Measurements from ENCODE around the gene PSENEN. TPM values are rescaled to one million over a fixed set of nuclear protein-coding genes. Genes with fewer than 3 reads are reported as not detected.
A peak's percentile ranks its signal among the peaks of the same experiment; 100 is the strongest.
"Not testable (repeated sequence)": the region's sequence is repeated elsewhere in the genome, so short reads cannot be mapped to it uniquely, and the experiment has no call there.

The PSENEN gene
- polyA plus RNA-seq, 12 donors = 30.3 to 54.5 (median 37.3) TPM; not detected in 1

DNA sequence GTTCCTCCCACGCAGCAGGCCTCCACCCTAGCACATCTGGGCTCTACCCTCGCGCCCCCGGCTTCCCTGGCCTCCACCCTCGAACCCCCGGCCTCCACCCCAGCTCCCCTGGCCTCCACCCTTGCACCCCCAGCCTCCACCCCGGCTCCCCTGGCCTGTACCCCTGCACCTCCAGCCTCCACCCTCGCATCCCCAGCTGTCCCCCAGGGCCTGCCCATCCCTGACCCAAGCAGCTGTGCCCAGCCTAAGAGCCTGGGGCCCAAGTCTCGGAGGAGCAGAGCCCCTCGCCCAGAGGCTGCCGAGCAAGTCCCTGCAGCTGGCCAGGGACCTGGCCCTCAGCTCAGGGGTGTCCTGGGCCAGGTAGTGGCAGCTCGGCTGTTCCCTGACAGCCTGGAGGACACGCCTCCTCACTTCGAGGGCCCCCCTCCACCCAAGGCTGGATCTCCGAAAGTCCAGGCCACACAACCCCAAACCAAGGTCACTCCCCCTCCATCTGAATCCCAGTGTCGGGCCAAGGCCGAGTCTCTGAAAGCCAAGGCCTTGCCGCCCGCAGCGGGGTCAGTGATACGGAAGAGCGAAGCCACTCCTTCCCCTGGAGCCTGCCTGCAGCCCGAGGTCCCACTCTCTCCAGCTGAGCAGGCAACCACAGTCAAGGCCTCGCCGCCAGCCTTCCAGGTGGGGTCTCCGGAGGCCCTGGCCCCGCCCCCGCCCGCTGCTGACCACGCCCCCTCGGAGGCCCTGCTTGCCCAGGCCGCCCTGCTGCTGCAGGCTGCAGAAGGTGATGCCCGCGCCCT lies 22.0 kb downstream of the PSENEN start:
- no peak for DNase-seq

DNA sequence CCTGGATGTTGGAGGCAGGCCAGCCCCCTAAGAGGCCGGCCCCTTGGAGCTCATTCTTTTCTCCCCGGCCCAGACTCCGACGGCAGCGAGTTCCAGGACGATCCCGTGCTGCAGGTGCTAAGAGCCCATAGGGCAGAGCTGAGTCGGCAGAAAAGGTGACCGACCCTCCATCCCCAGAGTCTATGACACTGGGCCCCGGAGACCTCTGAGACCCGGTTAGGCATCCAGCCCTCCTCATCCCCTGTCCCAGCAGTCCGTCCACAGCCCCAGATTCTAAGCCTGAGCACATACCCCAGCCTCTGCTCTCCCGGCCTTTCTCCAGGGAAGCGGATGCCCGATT lies 22.6 kb downstream of the PSENEN start:
- no peak for DNase-seq

DNA sequence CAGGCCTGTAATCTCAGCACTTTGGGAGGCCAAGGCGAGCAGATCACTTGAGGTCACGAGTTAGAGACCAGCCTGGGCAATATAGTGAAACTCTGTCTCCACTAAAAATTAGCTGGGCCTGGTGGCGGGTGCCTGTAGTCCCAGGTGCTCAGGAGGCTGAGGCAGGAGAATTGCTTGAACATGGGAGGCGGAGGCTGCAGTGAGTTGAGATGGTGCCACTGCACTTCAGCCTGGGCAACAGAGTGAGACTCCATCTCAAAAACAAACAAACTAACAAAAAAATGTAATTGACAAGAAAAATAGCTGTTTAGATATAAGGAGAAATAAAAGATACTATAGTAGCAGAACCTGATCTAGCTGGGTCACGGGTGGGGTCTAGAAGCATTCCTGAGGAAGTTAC lies 26.9 kb downstream of the PSENEN start:
- not testable (repeated sequence) for DNase-seq

DNA sequence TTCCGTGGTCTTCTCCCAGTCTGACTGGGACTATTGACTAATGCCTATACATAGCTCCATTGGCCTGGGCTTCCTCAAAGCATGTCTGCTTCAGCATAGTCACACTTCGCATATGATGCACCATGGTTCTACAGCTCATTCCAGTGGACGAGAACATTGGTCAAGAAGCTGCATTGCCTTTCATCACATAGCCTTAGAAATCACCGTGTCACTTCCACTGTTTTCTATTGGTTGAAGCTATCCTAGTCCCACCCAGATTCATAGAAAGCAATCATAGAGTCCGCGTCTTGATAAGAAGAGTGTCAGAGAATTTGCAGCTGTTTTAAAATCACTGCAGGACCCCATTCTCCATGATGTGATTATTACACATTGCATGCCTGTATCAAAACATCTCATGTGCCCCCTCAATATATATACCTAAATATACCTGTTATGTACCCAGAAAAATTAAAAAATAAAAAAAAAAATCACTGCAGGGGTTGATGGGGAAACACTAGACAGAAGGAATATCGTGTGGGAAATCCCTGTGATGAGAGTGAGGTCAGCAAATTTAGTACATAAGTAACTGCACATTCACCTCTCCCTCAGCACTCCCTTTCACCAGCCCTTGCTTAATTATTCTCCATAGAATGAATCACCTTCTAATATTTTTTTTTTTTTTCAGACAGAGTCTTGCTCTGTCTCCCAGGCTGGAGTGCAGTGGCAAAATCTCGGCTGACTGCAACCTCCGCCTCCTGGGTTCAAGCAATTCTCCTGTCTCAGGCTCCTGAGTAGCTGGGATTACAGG lies 27.8 kb downstream of the PSENEN start:
- no peak for DNase-seq

DNA sequence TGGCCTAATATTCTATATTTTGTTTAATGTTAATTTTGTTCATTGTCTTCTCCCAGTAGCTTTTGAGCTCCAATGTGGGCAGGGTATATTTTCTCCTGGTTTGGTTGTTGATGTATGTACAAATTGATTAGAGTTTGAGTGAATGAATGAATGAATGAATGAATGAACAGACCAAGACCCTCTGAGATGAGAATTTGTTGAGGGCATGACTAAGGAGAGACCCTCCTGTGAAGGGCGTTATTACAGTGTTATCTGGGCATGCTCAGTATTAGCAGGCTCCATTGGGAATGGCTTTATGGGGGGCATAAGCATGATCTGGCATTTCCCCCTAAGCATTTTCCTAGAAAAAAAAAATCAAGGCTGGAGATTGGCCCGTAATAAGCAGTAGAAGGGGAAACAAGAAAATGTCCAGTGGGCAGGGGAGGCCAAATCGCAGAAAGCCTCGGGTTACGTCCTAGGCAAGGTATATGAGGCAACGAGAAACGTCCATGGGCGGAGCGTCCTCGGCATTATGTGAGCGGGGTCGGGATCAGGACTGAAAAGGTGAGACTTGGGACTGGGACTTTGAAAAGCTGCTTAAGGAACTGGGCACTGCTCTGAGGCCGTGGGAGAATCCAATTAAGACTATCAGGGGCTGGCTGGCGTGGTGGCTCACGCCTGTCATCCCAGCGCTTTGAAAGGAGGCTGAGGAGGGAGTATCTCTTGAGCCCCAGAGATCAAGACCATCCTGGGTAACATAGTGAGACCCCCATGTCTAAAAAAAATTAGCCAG lies 29.0 kb downstream of the PSENEN start:
- no peak for DNase-seq

DNA sequence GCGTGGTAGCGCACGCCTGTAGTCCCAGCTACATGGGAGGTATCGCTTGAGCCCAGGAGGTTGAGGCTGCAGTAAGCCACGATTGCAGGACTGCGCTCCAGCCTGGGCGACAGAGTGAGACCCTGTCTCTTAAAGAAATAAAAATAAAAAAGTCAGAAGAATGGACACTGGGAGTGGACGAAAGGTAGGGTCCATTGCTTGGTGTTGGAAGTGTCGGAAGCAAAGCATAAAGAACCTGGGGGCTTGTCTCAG lies 29.5 kb downstream of the PSENEN start:
- no peak for DNase-seq

DNA sequence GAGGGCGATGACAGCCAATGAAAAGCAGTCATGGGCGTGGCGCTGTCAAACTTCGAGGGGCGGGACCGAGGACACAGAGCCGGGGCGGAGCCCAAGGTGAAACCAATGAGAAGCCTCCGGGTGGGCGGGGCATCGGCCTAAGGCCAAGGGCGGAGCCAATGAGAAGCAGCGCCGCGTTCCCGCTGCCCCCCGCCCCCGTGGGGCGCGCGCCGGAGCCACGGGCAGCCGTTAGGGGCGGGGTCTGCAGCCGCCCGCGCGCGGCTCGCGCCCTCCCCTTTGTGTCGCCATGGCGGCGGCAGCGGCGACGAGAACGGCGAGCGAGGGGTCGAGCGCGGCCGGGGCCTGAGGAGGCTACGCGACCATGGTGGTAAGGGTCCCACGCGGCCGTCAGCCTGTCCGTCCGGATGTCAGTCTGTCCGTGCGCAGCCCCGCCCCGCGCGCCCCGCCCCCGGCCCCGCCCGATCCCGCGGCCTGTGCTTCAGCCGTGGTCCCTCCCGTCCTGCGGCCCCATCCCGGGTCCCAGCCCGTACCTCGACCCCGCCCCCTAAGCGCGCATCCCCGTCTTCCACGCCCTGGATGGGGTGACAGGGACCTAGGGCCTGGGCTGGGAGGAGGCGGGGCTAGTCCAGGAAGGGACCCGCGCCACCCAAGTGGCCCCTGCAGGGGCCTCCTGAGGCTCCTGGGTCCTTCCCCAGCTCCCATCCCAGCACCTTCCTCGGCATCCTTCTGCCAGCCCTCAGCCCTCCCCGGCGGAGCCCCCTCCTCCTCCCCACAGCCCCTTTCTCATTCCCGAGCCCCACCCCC lies 30.0 kb downstream of the PSENEN start, which contains the start of gene ARHGAP33:
TSS of gene ARHGAP33 (plus strand) at position 267 of the 804 bp plus-strand sequence. CDS start at position 362, 95 bp downstream.
- DNase-seq = peak; percentile 98

DNA sequence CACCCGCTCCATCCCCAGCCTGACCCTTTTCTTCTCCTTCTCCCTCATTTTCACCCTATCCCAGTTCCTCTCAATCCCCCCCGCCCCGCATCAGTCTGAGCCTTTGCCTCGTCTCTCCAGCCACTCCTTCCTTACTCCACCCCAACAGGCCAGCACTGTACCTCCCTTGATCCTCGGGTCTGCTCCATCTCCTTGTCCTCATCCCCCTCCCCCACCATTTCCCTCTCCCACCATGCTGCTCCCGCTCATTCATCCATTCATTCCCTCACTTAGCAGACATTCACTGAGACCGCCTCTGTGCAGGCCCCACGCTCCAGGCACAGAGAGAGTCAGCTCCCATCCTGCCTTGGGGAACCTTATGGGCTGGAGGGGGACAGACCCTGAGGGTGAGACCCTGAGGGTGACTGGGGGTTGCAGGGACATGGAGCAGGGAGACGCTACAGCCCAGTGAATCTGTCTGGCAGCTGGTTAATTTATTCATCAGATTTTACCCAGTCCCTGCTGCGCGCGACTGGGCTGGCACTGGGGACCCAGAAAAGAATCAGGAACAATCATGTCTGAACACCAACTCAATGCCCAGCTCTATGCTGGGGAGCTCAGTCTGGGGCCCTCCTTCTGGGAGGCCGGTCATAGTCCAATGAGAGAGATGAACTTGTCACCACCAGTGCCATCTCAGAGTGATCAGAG lies 30.8 kb downstream of the PSENEN start:
- DNase-seq = no peak

DNA sequence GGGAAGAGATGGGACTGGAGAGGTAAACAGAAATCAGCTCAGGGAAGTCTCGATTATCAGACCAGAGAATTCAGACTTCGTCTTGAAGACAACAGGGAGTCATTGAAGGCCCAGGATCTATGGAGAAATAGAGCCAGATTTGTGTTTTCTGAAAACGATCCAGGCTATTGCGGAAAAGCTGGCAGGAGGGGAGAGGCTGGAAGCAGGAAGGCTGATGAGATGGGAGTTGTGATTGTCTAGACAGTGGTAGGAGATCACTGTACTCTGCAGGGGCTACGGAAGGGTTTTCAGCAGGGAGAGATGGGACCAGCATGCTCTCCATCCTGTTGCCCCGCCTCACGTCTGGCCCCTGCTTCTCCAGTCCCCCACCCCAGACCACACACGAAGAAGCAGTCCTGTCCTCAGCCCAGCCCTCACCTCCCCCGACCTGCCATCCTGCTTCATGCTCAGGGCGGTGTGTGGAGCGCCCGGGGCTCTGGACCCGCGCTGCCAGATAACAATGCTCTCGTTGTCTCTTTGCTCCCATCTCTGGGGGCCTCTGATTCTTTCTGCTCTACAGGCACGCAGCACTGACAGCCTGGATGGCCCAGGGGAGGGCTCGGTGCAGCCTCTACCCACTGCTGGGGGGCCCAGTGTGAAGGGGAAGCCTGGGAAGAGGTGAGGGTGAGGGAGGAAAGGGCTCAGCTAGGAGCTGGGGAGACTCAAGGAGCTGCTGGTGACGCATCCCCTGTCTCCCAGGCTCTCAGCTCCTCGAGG lies 31.8 kb downstream of the PSENEN start:
- DNase-seq = no peak

DNA sequence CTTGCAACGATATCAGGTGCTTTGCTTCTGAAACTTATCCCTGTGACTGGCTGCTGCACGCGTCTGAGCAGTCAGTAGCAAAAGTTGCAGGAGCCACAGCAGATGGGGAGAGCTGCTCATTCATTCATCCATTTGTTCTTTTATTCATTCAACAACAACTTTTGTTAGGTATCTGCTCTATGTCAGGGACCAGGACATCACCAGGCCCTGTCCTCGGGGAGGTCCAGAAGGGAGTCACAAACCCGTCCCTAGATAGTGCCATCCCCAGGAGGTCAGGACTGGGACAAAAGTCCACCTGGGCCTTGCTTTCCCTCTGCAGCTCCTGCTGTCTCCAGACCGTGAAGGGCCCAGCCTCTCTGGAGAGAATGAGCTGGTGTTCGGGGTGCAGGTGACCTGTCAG lies 32.5 kb downstream of the PSENEN start:
- DNase-seq = no peak

DNA sequence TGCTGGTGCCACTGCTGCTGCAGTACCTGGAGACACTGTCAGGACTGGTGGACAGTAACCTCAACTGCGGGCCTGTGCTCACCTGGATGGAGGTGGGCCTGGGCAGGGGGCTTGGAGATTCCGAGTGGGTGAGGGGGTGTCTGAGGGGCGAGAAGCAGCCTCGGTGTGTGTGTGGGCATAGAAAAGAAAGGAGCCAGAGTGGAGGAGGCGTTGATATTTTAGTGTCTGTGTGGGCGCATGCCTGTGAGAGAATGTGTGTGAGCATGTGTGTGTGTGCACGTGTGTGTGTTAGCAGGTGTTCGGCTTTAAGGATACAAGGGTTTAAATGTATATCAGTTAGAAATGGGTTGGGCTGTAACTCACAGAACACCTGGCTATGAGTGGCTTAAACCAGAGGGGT lies 33.6 kb downstream of the PSENEN start:
- DNase-seq = no peak

DNA sequence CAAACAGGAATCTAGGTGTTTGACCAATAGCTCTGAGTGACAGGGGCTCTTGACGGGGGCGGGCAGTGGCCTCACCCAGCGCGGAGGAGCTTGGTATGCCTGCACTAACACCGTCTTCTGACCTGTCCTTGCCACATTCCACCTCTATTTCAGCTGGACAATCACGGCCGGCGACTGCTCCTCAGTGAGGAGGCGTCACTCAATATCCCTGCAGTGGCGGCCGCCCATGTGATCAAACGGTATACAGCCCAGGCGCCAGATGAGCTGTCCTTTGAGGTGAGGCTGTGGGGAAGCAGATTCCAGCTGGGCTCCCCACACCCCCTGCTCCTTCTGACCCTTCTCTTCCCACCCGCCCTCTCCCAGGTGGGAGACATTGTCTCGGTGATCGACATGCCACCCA lies 34.6 kb downstream of the PSENEN start:
- DNase-seq = no peak

DNA sequence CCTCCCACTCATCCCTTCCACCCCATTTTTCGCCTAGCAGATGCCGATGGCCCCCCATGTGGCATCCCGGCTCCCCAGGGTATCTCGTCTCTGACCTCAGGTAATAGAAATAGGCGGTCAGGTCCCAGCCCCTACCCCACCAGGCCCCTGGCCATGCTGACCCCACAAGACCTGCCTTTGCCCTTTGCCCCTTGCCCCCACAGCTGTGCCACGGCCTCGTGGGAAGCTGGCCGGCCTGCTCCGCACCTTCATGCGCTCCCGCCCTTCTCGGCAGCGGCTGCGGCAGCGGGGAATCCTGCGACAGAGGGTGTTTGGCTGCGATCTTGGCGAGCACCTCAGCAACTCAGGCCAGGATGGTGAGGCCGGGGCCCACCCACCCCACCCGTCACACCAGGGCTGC lies 35.3 kb downstream of the PSENEN start:
- DNase-seq = no peak

DNA sequence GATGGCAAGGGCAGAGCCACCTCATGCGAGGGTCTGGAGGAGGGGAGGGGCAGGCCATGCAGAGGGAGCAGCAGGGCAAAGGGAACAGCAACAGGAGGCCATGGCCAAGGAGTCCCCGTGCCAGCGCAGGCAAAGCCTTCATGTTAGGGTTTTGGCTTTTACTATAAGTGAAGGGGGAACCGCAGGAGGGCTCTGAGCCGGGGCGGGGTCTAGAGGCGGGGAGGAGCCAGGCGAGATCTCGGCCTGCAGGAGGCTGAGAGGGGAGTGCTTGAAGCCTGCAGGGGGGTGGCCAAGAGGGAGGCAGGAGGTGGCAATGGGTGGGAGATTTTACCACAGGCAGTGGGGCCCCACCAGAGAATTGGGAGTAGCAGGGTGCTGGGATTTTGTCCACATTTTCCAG lies 36.2 kb downstream of the PSENEN start:
- DNase-seq = no peak

DNA sequence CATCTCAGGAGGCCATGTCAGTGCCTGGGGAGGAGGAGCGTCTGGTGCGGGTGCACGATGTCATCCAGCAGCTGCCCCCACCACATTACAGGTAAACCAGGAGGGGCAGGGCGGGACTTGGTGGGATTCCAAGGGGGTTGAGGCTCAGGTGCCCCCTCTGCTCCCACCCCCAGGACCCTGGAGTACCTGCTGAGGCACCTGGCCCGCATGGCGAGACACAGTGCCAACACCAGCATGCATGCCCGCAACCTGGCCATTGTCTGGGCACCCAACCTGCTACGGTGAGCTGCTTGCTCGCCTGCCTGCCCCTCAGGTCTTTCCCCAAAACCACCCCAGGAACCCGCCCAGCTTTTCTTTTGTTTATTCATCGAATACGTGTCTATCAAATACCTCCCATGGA lies 37.1 kb downstream of the PSENEN start:
- DNase-seq = no peak

DNA sequence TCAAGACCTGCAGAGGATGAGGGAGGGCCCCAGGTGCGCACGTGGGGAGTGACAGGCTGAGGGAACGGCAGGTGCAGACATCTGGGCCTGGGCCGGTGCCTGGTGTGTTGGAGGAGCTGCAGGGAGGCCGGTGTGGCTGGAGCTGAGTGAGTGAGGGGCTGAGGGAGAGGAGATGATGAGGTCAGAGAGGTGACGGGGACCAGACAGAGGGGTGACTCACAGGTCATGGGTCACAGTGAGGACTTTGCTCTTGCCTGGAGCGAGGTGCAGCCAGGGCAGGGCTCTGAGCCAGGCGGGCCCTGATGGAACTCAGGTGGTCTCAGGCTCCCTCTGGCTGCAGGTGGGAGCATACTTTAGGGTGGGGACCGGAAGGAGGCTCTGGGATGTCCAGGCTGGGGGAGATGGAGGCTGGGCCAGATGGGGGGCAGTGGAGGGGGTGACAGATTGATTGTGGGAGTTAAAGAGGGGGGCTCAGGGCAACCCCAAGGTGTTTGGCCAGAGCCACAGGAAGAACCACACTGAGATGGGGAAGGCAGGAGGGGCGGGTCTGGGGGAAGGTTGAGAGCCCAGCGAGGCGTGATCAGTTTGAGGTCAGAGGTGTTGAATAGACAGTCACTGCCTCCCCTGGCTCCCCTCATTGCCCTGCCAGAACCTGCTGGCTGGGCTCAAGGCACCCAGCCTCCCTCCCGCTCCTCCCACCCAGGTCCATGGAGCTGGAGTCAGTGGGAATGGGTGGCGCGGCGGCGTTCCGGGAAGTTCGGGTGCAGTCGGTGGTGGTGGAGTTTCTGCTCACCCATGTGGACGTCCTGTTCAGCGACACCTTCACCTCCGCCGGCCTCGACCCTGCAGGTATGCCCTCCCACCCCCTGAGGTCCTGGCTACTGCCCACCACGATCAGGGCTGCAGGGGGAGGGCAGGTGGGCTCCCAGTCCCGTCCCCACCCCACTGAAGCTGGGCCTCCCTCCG lies 38.3 kb downstream of the PSENEN start:
- no peak for DNase-seq

DNA sequence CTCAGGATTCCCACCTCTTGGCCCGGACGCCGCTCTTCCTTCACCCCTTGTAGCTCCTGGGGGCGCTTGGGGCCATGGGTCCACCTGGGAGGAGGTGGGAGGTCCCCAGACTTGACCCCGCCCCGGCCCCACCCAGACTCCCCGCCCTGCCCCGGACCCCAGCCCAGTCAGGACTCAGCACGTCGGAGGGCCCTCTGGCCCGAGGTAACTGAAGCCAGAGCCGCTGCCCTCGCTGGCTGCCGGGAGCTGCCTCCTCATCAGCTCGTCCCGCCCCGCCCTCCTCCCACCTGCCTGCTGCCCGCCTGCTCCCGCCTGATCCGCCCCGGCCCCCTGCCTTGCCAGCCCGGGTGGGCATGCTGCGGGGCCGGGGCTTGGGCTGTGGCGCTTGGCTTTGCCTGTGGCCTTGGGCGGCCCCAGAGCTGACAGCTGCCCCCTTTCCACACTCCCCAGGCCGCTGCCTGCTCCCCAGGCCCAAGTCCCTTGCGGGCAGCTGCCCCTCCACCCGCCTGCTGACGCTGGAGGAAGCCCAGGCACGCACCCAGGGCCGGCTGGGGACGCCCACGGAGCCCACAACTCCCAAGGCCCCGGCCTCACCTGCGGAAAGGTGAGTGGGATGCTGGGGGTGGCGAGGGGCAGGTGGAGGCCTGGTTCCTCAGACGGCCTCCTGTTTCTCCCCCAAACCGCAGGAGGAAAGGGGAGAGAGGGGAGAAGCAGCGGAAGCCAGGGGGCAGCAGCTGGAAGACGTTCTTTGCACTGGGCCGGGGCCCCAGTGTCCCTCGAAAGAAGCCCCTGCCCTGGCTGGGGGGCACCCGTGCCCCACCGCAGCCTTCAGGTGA lies 39.3 kb downstream of the PSENEN start:
- no peak for DNase-seq

DNA sequence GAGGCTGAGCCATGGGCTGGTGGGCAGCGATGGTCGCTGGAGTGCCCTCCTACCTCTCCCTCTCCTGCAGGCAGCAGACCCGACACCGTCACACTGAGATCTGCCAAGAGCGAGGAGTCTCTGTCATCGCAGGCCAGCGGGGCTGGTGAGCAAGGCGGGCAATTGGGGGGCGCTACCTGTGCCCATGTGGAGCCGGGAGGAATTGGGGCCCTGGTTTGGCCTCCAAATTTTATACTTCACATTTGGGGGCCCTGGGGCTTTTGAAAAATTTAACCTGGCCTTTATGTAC lies 39.8 kb downstream of the PSENEN start:
- no peak for DNase-seq
